ENCODE results near the gene CALML5. TPM values are rescaled to one million over a fixed set of nuclear protein-coding genes. Genes with fewer than 3 reads are reported as not detected.

CALML5 gene
- total RNA-seq, 1 donor from 2014 or later, result not detected

- Mint-ChIP-seq H3K27ac (no peak overlapping the region), H3K4me1 (ENCODE audit: low read depth) (no peaks in the 10 kb centered on the region), H3K9me3 (no peaks in the 10 kb centered on the region), H3K36me3 (ENCODE audit: low read depth) (no peaks in the 10 kb centered on the region), H3K27me3 (ENCODE audit: low read depth) (no peaks in the 10 kb centered on the region), H3K4me3 (ENCODE audit: low read depth) (no peak overlapping the region)
- no peak for DNase-seq (ENCODE audit: low spot score)
- intact Hi-C loops (cut with micrococcal nuclease), result no loop called here
Observed at GRCh38 chr10:5497948-5498730, 1.2 kb downstream of the CALML5 start.

GRCh38 chr10:5497289-5497688, 2.1 kb downstream of the CALML5 start:
- Mint-ChIP-seq H3K4me1 (ENCODE audit: low read depth) (no peaks in the 10 kb centered on the region), H3K9me3 (peaks cover 5% of the 10 kb centered on the region), H3K4me3 (ENCODE audit: low read depth) (no peak overlapping the region), H3K27me3 (ENCODE audit: low read depth) (no peaks in the 10 kb centered on the region), H3K36me3 (ENCODE audit: low read depth) (no peaks in the 10 kb centered on the region), H3K27ac (no peak overlapping the region)
- intact Hi-C loops (cut with micrococcal nuclease), result no loop called here
- no peak for DNase-seq (ENCODE audit: low spot score)

DNA sequence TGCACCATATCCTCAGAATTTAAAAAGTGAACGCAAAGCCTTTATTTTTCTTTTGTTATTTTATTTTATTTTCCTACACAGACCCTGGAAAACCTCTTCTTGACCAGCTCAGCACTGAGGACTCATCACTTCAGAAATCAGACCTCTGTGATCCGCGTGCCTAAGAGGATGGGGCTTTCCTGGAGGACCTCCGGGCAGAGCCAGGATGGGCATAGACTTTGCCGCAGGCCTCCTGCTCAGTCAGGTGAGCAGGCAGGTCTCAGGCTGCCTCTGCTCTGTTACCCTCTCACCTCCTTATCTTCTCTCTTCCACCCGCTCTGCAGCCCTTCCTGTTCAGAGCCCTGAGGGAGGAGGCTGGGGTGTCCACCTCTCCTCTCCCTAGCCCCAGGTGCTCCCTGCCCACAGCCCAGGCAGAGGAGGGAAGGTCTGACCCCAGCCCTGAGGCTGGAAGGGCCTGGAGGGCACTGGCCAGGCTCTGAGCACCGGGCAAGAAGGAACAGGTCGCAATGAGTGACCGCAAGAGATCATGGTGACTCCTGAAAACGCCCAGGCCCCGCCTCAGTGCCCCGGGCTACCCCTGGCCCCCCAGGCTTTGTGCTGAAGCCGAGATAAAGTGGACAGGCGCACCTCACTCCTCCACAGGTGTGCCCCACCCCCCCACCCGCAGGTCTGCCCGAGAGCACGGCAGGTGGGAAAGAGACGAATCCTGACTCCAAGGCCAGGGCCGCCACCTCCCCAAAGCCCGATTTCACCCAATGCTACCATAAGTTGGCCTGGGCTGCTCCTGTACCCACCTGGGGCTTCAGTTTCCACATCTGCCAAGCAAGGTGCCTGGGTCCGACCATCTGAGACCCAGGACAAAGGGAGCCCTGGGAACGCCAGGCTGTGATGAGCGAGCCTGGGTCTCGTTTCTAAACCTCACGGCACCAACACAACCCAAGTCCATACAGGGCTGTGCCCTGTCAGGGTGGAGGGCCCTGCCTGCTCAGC, 2.8 kb downstream of the CALML5 start:
- intact Hi-C loops (cut with micrococcal nuclease), result no loop called here
- H3K4me3 Mint-ChIP-seq (ENCODE audit: low read depth), result no peak overlapping the region

GRCh38 chr10:5494611-5495010, 4.8 kb downstream of the CALML5 start:
- intact Hi-C loops (cut with micrococcal nuclease), result no loop called here
- H3K27ac Mint-ChIP-seq, result no peak overlapping the region
- no peaks in the 10 kb centered on the region for H3K4me1 Mint-ChIP-seq (ENCODE audit: low read depth)
- no peak overlapping the region for H3K4me3 Mint-ChIP-seq (ENCODE audit: low read depth)
- H3K36me3 Mint-ChIP-seq (ENCODE audit: low read depth), result no peaks in the 10 kb centered on the region
- DNase-seq (ENCODE audit: low spot score), result no peak
- no peaks in the 10 kb centered on the region for H3K27me3 Mint-ChIP-seq (ENCODE audit: low read depth)
- peaks cover 5% of the 10 kb centered on the region for H3K9me3 Mint-ChIP-seq

More for the DNA sequence above, 2.8 kb downstream of the CALML5 start:
- peaks cover 5% of the 10 kb centered on the region for H3K9me3 Mint-ChIP-seq
- H3K4me1 Mint-ChIP-seq (ENCODE audit: low read depth), result no peaks in the 10 kb centered on the region
- no peak overlapping the region for H3K27ac Mint-ChIP-seq
- no peaks in the 10 kb centered on the region for H3K27me3 Mint-ChIP-seq (ENCODE audit: low read depth)
- no peaks in the 10 kb centered on the region for H3K36me3 Mint-ChIP-seq (ENCODE audit: low read depth)
- DNase-seq (ENCODE audit: low spot score), result no peak

DNA sequence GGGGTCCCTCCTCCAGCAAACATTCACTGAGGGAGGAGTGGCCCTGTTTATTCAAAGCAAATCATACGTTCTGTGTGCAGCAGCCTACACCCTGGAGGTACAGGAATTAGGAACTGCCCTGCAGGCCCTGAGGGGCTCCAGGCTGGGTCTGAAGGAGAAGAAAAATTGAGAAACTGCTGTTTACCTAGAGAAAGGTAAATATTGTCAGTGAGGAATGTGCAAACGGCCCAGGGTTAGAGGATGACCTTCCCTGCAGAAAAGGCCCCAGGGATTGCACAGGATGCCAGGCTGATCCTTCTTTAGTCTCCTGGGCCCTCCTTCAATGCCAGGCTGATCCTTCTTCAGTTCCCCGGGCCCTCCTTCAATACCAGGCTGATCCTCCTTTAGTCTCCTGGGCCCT, 5.7 kb downstream of the CALML5 start:
- no peaks in the 10 kb centered on the region for H3K4me1 Mint-ChIP-seq (ENCODE audit: low read depth)
- no peak overlapping the region for H3K27ac Mint-ChIP-seq
- no peaks in the 10 kb centered on the region for H3K27me3 Mint-ChIP-seq (ENCODE audit: low read depth)
- DNase-seq (ENCODE audit: low spot score), result no peak
- intact Hi-C loops (cut with micrococcal nuclease), result no loop called here
- no peaks in the 10 kb centered on the region for H3K36me3 Mint-ChIP-seq (ENCODE audit: low read depth)
- no peak overlapping the region for H3K4me3 Mint-ChIP-seq (ENCODE audit: low read depth)
- peaks cover 5% of the 10 kb centered on the region for H3K9me3 Mint-ChIP-seq

GRCh38 chr10:5492929-5493576, 6.3 kb downstream of the CALML5 start:
- no peak overlapping the region for H3K27ac Mint-ChIP-seq

DNA sequence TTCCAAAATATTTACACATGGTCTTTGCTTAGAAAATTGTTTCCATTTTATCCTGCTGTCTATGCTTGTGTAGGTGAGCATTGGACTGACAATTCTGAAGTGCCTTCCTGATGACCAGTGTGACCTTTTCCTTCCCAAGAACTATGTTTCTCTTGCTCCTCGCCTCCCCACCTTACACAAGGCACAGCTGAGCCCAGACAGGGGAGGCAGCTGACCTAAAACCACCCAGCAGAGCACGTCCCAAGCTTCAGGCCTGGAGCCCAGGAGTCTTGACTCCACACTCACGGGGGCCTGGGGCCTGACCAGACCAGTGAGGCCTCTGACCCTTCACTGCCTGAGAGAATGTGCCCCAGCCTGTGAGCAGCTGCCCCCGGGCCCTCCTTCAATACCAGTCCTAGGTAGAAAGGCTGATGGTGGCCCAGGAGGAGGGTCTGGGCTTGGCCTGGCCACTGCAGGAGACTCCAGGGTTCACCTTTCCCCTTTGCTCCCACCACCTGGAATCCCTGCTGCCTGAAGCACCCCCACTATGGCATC, 7.0 kb downstream of the CALML5 start:
- Mint-ChIP-seq H3K4me1 (ENCODE audit: low read depth) (no peaks in the 10 kb centered on the region), H3K9me3 (peaks cover 5% of the 10 kb centered on the region), H3K4me3 (ENCODE audit: low read depth) (no peak overlapping the region), H3K27me3 (ENCODE audit: low read depth) (no peaks in the 10 kb centered on the region), H3K36me3 (ENCODE audit: low read depth) (no peaks in the 10 kb centered on the region), H3K27ac (no peak overlapping the region)
- intact Hi-C loops (cut with micrococcal nuclease), result no loop called here
- DNase-seq (ENCODE audit: low spot score), result no peak

More at GRCh38 chr10:5492929-5493576, 6.3 kb downstream of the CALML5 start:
- H3K4me3 Mint-ChIP-seq (ENCODE audit: low read depth), result no peak overlapping the region
- H3K27me3 Mint-ChIP-seq (ENCODE audit: low read depth), result no peaks in the 10 kb centered on the region
- DNase-seq (ENCODE audit: low spot score), result no peak
- intact Hi-C loops (cut with micrococcal nuclease), result no loop called here
- H3K4me1 Mint-ChIP-seq (ENCODE audit: low read depth), result no peaks in the 10 kb centered on the region
- H3K36me3 Mint-ChIP-seq (ENCODE audit: low read depth), result no peaks in the 10 kb centered on the region
- H3K9me3 Mint-ChIP-seq, result peaks cover 5% of the 10 kb centered on the region

DNA sequence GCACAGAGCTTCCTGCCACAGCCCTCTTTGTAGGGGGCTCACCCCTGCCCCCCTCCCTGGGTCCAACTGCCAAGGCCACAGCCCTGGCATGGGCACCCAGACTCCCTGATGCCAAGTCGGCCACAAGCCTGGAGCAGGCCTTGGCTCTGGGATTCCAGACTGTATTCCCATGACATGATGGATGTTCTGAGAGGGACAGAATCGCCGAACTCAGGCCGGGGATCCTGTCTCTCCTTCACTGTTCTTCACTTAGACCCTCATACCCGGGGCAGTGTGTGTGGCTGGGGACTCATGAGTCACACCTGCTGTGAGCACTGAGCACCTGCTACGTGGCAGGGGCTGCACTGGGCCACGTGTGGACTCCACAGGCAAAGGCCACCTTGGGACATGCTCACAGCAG, 7.9 kb downstream of the CALML5 start:
- Mint-ChIP-seq H3K9me3 (peaks cover 5% of the 10 kb centered on the region), H3K27ac (no peak overlapping the region), H3K4me3 (ENCODE audit: low read depth) (no peak overlapping the region)

DNA sequence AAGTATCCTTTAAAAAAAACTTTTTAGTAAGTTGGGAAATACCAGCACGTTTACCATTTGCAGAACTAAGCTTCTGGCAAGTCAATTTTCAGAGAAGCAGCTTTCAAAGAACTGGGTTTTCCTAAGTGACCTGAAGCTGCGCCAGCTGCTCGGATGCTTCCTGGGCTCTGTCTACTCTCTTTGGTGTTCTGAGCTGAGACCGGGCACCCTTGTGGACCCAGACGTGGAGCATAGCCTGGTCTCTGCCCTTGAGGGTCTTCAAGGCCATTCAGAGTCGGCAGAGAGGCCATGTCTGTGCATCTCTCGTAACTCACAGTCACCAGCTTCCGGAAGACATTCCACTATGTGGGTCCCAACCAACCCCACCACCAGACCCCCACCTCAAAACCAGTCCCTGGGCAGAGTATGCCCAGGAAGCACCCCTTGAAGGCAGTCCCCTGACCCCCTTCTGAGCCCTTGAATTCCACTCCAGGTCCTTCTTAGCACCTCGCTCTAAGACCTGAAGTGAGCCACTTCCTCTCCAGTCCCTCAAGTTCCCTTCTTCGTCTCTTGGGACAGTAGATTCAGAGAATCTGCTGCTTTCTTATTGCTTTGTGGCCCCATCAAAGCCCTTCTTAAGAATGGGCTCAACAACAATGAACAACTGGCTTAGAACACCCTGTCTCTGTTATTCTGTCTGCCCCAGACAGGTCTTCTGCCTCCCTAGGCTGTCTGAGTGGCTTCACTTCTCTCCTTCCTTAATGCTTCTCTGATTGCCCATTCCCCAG, 8.5 kb downstream of the CALML5 start:
- no peaks in the 10 kb centered on the region for H3K4me1 Mint-ChIP-seq (ENCODE audit: low read depth)
- H3K36me3 Mint-ChIP-seq (ENCODE audit: low read depth), result no peaks in the 10 kb centered on the region
- H3K9me3 Mint-ChIP-seq, result peaks cover 5% of the 10 kb centered on the region
- no peak for DNase-seq (ENCODE audit: low spot score)
- intact Hi-C loops (cut with micrococcal nuclease), result no loop called here
- H3K4me3 Mint-ChIP-seq (ENCODE audit: low read depth), result no peak overlapping the region
- H3K27ac Mint-ChIP-seq, result no peak overlapping the region
- no peaks in the 10 kb centered on the region for H3K27me3 Mint-ChIP-seq (ENCODE audit: low read depth)

More for the DNA sequence above, 7.9 kb downstream of the CALML5 start:
- Mint-ChIP-seq H3K4me1 (ENCODE audit: low read depth) (no peaks in the 10 kb centered on the region), H3K36me3 (ENCODE audit: low read depth) (no peaks in the 10 kb centered on the region), H3K27me3 (ENCODE audit: low read depth) (no peaks in the 10 kb centered on the region)
- DNase-seq (ENCODE audit: low spot score), result no peak
- intact Hi-C loops (cut with micrococcal nuclease), result no loop called here

GRCh38 chr10:5490032-5490431, 9.3 kb downstream of the CALML5 start:
- no peak overlapping the region for H3K4me3 Mint-ChIP-seq (ENCODE audit: low read depth)
- no peak for DNase-seq (ENCODE audit: low spot score)
- no peaks in the 10 kb centered on the region for H3K36me3 Mint-ChIP-seq (ENCODE audit: low read depth)
- H3K4me1 Mint-ChIP-seq (ENCODE audit: low read depth), result no peaks in the 10 kb centered on the region
- no peaks in the 10 kb centered on the region for H3K27me3 Mint-ChIP-seq (ENCODE audit: low read depth)
- peaks cover 5% of the 10 kb centered on the region for H3K9me3 Mint-ChIP-seq
- intact Hi-C loops (cut with micrococcal nuclease), result no loop called here
- H3K27ac Mint-ChIP-seq, result no peak overlapping the region

DNA sequence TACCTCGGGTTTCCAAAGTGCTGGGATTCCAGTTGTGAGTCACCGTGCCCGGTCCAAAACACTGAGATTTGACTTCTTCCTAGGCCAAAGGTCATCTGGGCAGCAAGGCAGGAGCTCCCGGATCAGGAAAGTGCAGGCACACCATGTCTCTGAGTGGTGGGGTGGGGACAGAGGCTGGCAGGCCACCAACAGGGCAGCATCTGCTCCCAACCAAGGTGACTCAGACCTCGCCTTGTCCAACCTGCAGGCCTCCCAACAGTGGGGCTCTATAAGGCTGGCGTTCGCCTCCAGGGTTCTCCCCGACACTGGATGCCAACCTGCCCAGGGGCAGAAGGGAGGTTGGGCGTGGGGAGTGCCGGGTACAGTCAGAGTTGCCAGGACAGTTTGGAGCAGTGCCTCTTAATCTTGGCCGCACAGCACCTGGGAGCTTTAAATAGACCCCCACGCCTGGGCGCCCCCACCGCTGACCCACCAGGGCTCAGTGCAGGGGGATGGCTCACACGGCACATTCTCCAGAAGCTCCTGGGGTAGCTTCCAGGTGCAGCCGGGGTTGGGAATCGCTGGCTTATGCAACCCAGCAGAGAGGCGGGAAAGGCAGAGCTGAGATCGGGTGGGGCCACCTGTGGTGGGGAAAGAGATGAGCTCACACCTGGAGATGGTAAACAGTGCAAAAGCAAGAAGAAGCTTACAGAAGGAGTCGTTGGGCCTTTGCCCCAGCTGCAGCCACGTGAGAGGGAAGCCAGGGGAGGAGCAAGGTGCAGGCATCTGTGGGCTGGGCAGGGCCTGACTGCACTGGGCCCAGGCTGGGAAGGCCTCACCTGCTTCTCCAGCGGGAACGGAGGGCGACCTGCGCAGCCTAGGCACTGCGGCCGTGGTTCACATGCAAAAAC, 10.9 kb downstream of the CALML5 start:
- Mint-ChIP-seq H3K36me3 (ENCODE audit: low read depth) (no peaks in the 10 kb centered on the region), H3K4me3 (ENCODE audit: low read depth) (no peak overlapping the region), H3K4me1 (ENCODE audit: low read depth) (no peaks in the 10 kb centered on the region), H3K9me3 (peaks cover 5% of the 10 kb centered on the region), H3K27ac (no peak overlapping the region), H3K27me3 (ENCODE audit: low read depth) (no peaks in the 10 kb centered on the region)
- intact Hi-C loops (cut with micrococcal nuclease), result no loop called here
- no peak for DNase-seq (ENCODE audit: low spot score)

All from activated T-helper 2 cell treated with anti-CD3 and anti-CD28 coated beads, Interferon-gamma antibody, Interleukin-2, Interleukin-4, amounts not matched to agents 10 μg/mL and 5 μg/mL and 100 μg/mL, durations not matched to agents 14 hours and 24 hours and 36 hours (primary cell).